HG02938 (cell line): Measurements from ENCODE around the gene OR9G4.

Experiments used
- ATAC-seq: cut with Tn5 transposase; IDR thresholded peaks from one replicate; pipeline ENCODE4 v1.9.1; 2021; ENCODE audit warnings: mild to moderate bottlenecking, moderate library complexity; ENCODE audit not compliant: unreplicated experiment

OR9G4 gene

GRCh38 chr11:56748597-56748996 lies at the start of gene OR9G4:
Gene OR9G4 (minus strand): TSS chr11:56748697. CDS start chr11:56743766, 4,931 bp downstream.
- ATAC-seq = no peak

GRCh38 chr11:56783448-56784041 lies 35.0 kb upstream of the OR9G4 start:
- no peak for ATAC-seq

- ATAC-seq = peak; percentile 79
Measured at GRCh38 chr11:56782167-56782847, 33.8 kb upstream of the OR9G4 start.

- no peak for ATAC-seq
Measured at GRCh38 chr11:56776809-56777208, 28.3 kb upstream of the OR9G4 start.

GRCh38 chr11:56764976-56765375 lies 16.5 kb upstream of the OR9G4 start:
- no peak for ATAC-seq

GRCh38 chr11:56751480-56751879 lies 3.0 kb upstream of the OR9G4 start:
- no peak for ATAC-seq

GRCh38 chr11:56750190-56750589 lies 1.7 kb upstream of the OR9G4 start:
- no peak for ATAC-seq

- ATAC-seq = no peak
Measured at GRCh38 chr11:56740886-56741285, 7.6 kb downstream of the OR9G4 start.

GRCh38 chr11:56740107-56740506 lies 8.4 kb downstream of the OR9G4 start:
- no peak for ATAC-seq

GRCh38 chr11:56720513-56720912 lies 28.0 kb downstream of the OR9G4 start:
- no peak for ATAC-seq

- no peak for ATAC-seq
Measured at GRCh38 chr11:56716379-56716854, 32.1 kb downstream of the OR9G4 start.

- ATAC-seq = no peak
Measured at GRCh38 chr11:56714206-56714605, 34.3 kb downstream of the OR9G4 start.

GRCh38 chr11:56706486-56706885 lies 42.0 kb downstream of the OR9G4 start:
- no peak for ATAC-seq

GRCh38 chr11:56705784-56706396 lies 42.6 kb downstream of the OR9G4 start:
- no peak for ATAC-seq

- no peak for ATAC-seq
Measured at GRCh38 chr11:56700914-56701485, 47.5 kb downstream of the OR9G4 start.

GRCh38 chr11:56700242-56700913 lies 48.1 kb downstream of the OR9G4 start:
- ATAC-seq = no peak

GRCh38 chr11:56698795-56699194 lies 49.7 kb downstream of the OR9G4 start, which contains the start of gene OR9G1:
Gene OR9G1 (plus strand): TSS chr11:56699095. CDS start chr11:56700388, 1,293 bp downstream.
- ATAC-seq = no peak

- ATAC-seq = no peak
Measured at GRCh38 chr11:56693428-56693827, 55.1 kb downstream of the OR9G4 start.
